Osteocyte (in vitro differentiated cells): ENCODE results near the gene ADAP1. TPM values are rescaled to one million over a fixed set of nuclear protein-coding genes. Genes with fewer than 3 reads are reported as not detected.

Experiments used
- DNase-seq: peaks from one replicate; pipeline ENCODE4 v3.0.0; 2021; ENCODE audit warnings: mixed read lengths; ENCODE audit not compliant: unreplicated experiment; ENCODE audit errors: extremely low spot score
- H3K27ac Mint-ChIP-seq: one replicate; pipeline ENCODE4 v1.8.0; 2021; ENCODE audit warnings: mild to moderate bottlenecking, mixed read lengths; ENCODE audit not compliant: unreplicated experiment
- H3K27me3 Mint-ChIP-seq: one replicate; pipeline ENCODE4 v1.8.0; 2021; ENCODE audit warnings: mixed read lengths; ENCODE audit not compliant: unreplicated experiment
- H3K36me3 Mint-ChIP-seq: one replicate; pipeline ENCODE4 v1.8.0; 2021; ENCODE audit warnings: mixed read lengths; ENCODE audit not compliant: unreplicated experiment
- H3K4me1 Mint-ChIP-seq: one replicate; pipeline ENCODE4 v1.8.0; 2021; ENCODE audit warnings: mixed read lengths; ENCODE audit not compliant: unreplicated experiment
- H3K4me3 Mint-ChIP-seq: one replicate; pipeline ENCODE4 v1.8.0; 2021; ENCODE audit warnings: mild to moderate bottlenecking, moderate library complexity, mixed read lengths; ENCODE audit not compliant: unreplicated experiment
- H3K9me3 Mint-ChIP-seq: one replicate; pipeline ENCODE4 v1.8.0; 2021; ENCODE audit warnings: mixed read lengths; ENCODE audit not compliant: unreplicated experiment
- total RNA-seq: library from RNA; stranded (reverse); gene quantifications from 2 replicates; pipeline ENCODE4 v1.2.1, GENCODE V29; 2021
- TF ChIP-seq, protein P1 (sequence below): fragments of 200-600 bp; sonication (generic); IDR thresholded peaks from 2 replicates; pipeline ENCODE4 v1.5.0; 2021; ENCODE audit warnings: antibody characterized with exemption, mild to moderate bottlenecking, moderate library complexity

Gene ADAP1
- total RNA-seq, 1 donor from 2014 or later, result 5.8 TPM

DNA sequence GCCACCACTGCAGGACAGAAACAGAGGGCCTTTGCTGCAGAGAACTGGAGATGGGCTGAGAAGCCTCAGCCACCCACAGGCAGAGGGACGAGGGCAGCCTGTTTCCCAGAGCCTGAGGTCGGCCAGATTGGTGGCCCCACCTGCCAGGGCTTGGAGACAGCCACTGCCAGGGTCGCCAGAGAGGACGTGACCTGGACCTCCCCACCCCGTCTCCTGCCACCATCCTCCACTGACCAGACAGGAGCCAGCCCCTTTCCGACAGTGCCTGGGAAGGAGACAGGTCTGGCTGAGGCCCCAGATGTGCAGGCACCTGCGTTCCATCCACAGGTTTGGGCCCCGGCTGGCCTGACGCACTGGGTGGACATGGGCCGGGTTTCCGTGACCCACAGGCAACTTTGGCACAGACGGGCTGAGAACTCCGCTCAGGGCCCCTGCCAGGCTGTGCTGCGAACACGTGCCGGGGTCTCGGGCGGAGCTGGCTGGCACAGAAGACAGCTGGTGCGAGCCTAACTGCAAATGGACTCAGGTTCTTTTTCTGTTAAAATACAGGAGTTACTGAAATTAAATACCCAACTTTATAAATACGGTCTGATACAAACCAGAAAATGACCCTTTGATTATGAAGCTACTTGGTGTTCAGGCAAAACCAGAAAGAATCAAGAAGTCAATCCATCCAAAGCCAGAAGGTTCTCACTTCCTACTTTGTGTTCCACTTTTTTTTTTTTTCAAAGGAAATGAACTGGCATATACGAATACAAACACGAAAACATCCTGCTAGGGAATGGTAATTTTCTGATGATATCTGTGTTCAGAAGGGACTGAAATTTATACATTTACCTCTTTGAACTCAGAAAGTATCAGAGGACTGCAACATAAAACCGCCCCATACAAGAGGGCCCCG is 14.0 kb upstream of the ADAP1 start:
- H3K27ac Mint-ChIP-seq, result no peak overlapping the region
- peaks cover 16% of the 10 kb centered on the region for H3K36me3 Mint-ChIP-seq
- TF ChIP-seq, protein P1, sequence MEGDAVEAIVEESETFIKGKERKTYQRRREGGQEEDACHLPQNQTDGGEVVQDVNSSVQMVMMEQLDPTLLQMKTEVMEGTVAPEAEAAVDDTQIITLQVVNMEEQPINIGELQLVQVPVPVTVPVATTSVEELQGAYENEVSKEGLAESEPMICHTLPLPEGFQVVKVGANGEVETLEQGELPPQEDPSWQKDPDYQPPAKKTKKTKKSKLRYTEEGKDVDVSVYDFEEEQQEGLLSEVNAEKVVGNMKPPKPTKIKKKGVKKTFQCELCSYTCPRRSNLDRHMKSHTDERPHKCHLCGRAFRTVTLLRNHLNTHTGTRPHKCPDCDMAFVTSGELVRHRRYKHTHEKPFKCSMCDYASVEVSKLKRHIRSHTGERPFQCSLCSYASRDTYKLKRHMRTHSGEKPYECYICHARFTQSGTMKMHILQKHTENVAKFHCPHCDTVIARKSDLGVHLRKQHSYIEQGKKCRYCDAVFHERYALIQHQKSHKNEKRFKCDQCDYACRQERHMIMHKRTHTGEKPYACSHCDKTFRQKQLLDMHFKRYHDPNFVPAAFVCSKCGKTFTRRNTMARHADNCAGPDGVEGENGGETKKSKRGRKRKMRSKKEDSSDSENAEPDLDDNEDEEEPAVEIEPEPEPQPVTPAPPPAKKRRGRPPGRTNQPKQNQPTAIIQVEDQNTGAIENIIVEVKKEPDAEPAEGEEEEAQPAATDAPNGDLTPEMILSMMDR, result no peak
- H3K27me3 Mint-ChIP-seq, result no peaks in the 10 kb centered on the region
- peaks cover 37% of the 10 kb centered on the region for H3K4me1 Mint-ChIP-seq
- H3K4me3 Mint-ChIP-seq, result no peak overlapping the region
- no peak for DNase-seq
- no peaks in the 10 kb centered on the region for H3K9me3 Mint-ChIP-seq

DNA sequence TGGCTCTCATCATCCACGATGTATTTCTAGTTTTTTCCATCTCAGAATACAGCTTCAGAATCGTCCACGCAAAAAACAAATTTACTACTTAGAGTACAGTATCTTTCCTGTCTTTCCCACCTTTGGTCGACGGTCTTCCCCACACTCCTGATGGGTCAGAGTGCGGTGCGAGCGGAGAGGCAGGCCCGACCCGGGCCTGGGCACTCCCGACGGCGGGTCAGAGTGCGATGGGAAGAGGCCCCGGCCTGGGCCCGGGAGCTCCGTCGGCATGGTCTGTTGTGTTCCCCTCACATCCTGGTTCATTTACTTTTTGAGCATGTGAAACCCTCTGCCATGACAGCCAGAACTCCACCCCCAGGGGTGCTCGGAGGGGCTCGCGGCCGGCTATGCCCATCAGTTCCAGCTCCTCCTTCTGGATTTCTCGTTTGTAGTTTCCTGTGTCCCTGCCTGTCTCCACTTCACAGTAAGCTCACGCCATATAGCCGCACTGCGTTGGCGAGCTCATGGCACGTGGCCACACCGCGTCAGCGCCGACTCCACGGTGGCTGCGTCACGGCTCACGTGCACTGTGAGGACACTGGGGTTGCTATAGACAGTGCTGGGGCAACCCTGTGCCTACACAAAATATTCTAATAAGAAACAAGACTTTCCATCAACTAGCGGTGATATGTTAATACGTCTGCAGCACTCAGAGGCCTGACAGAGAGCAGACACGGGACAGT is 13.0 kb upstream of the ADAP1 start:
- Mint-ChIP-seq H3K4me3 (no peak overlapping the region), H3K9me3 (no peaks in the 10 kb centered on the region), H3K4me1 (peaks cover 29% of the 10 kb centered on the region), H3K27ac (no peak overlapping the region), H3K36me3 (peaks cover 14% of the 10 kb centered on the region), H3K27me3 (no peaks in the 10 kb centered on the region)
- DNase-seq, result no peak
- TF ChIP-seq, protein P1, result no peak

DNA sequence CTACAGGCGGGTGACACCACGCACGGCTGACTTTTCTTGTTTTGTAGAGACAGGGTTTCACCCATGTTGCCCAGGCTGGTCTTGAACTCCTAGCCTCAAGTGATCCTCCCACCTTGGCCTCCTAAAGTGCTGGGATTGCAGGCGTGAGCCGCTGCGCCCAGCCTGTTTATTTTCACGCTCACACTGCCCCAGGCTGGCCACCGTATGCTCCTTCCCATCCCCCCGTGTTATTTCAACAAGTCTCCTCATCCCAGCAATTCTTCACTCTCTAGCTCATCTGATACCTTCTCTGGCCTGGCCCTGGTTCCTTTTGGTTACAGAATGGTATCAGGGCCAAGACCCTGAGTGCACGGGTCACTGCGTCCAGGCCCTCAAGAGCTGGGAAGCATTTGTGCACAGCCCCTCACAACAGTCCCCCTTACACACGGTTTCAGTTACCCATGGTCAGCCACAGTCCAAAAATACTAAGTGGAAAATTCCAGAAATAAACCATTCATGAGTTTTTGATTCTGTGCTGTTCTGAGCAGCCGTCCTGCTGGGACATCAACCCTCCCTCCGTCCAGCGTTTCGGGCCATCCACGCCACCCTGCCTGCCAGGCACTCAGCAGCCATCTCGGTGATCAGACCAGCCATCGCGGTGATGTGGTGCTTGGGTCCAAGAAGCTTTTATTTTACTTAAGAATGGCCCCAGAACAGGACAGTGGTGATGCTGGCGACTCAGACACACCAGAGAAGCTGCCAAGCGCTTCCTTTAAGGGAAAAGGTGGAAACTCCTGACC is 12.0 kb upstream of the ADAP1 start:
- no peaks in the 10 kb centered on the region for H3K9me3 Mint-ChIP-seq
- peaks cover 12% of the 10 kb centered on the region for H3K36me3 Mint-ChIP-seq
- TF ChIP-seq, protein P1, result no peak
- H3K27me3 Mint-ChIP-seq, result no peaks in the 10 kb centered on the region
- peak overlapping the region; percentile 54 for H3K27ac Mint-ChIP-seq
- no peak overlapping the region for H3K4me3 Mint-ChIP-seq
- DNase-seq, result no peak
- peaks cover 29% of the 10 kb centered on the region for H3K4me1 Mint-ChIP-seq

DNA sequence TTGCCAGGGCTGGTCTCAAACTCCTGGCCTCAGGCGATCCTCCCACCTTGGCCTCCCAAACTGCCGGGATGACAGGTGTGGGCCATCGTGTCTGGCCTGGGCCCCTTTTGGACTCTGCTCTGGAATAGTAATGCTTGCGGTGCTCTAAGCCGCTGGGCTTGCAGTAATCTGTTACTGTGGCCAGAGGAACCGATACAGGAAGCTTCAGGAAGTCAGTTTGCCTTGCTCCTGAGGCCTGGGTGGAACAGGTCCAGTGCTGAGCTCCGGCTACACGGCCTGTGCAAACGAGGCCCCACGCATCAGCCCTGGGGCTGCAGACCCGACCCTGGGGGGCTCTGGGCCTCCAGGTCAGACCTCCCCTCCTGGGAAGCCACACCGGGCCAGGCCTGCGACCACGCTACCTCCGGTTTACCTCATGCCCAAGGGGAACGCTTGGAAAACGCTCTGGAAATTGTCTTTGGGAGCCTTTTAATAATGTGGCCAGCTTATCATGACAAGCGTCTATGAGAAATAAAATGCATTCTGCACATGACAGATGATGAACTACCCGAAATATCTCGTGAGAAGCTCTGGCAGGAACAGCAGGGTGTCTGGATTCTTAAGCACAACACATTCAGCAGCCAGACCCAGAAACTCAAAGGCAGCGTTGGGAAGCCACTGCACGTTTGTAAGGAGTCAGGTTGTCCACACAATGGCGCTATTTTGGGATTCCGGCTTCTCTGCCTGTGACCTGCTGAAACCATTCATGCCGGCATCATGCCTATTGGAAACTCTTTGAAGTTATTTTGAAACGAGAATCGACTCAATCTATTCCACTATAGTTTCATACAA is 10.1 kb upstream of the ADAP1 start:
- no peak overlapping the region for H3K4me3 Mint-ChIP-seq
- H3K27me3 Mint-ChIP-seq, result no peaks in the 10 kb centered on the region
- DNase-seq, result no peak
- H3K27ac Mint-ChIP-seq, result peak overlapping the region; percentile 66
- no peaks in the 10 kb centered on the region for H3K9me3 Mint-ChIP-seq
- TF ChIP-seq, protein P1, result peak; percentile 44
- peaks cover 24% of the 10 kb centered on the region for H3K4me1 Mint-ChIP-seq
- H3K36me3 Mint-ChIP-seq, result peaks cover 6% of the 10 kb centered on the region
